Astrocyte (in vitro differentiated cells and primary cell): ENCODE data around the gene ACOT11. TPM values are rescaled to one million over a fixed set of nuclear protein-coding genes. Genes with fewer than 3 reads are reported as not detected.

Experiments
- DNase-seq: peaks from one replicate; pipeline ENCODE4 v3.0.0-alpha.2; 2010; ENCODE audit warnings: low read depth
- FAIRE-seq: peaks from 2 replicates; lab custom pipeline; 2011; peaks lifted over from hg19 to GRCh38; lab: Jason Lieb, UNC
- H2AFZ ChIP-seq: 2 replicates; pipeline ENCODE4 v1.6.0; 2012; ENCODE audit warnings: low read depth, low read length, inconsistent platforms
- H3K27ac ChIP-seq: 2 replicates; pipeline ENCODE4 v1.5.1; 2011; ENCODE audit warnings: low read depth, low read length, inconsistent platforms
- H3K27me3 ChIP-seq: 2 replicates; pipeline ENCODE4 v1.6.0; 2011; ENCODE audit warnings: low read length, inconsistent platforms; ENCODE audit not compliant: insufficient read depth
- H3K36me3 ChIP-seq: 2 replicates; pipeline ENCODE4 v1.5.1; 2011; ENCODE audit warnings: low read length, inconsistent platforms; ENCODE audit not compliant: insufficient read depth
- H3K4me1 ChIP-seq: 2 replicates; pipeline ENCODE4 v1.5.1; 2011; ENCODE audit warnings: low read length, inconsistent platforms; ENCODE audit not compliant: insufficient read depth
- H3K4me2 ChIP-seq: 2 replicates; pipeline ENCODE4 v1.6.0; 2012; ENCODE audit warnings: low read length, inconsistent platforms
- H3K4me3 ChIP-seq: 2 replicates; pipeline ENCODE4 v1.5.1; 2011; ENCODE audit warnings: low read depth, mild to moderate bottlenecking, low read length, inconsistent platforms; ENCODE audit not compliant: insufficient read depth
- H3K79me2 ChIP-seq: 2 replicates; pipeline ENCODE4 v1.6.0; 2012; ENCODE audit warnings: mild to moderate bottlenecking, low read length, inconsistent platforms; ENCODE audit not compliant: insufficient read depth
- H3K9ac ChIP-seq: 2 replicates; pipeline ENCODE4 v1.6.0; 2012; ENCODE audit warnings: mild to moderate bottlenecking, low read length, inconsistent platforms
- H3K9me3 ChIP-seq: 2 replicates; pipeline ENCODE4 v1.5.1; 2012; ENCODE audit warnings: low read depth, mild to moderate bottlenecking, low read length, inconsistent platforms; ENCODE audit not compliant: insufficient read depth
- H4K20me1 ChIP-seq: 2 replicates; pipeline ENCODE4 v1.6.0; 2012; ENCODE audit warnings: low read length, inconsistent platforms; ENCODE audit not compliant: insufficient read depth
- H3K27ac Mint-ChIP-seq: one replicate; pipeline ENCODE4 v1.8.0; 2021; ENCODE audit warnings: mild to moderate bottlenecking, mixed read lengths; ENCODE audit not compliant: unreplicated experiment
- H3K27me3 Mint-ChIP-seq: one replicate; pipeline ENCODE4 v1.8.0; 2021; ENCODE audit warnings: low read depth, mixed read lengths; ENCODE audit not compliant: unreplicated experiment
- H3K36me3 Mint-ChIP-seq: one replicate; pipeline ENCODE4 v1.8.0; 2021; ENCODE audit warnings: low read depth, mixed read lengths; ENCODE audit not compliant: unreplicated experiment
- H3K4me1 Mint-ChIP-seq: one replicate; pipeline ENCODE4 v1.8.0; 2021; ENCODE audit warnings: low read depth, mixed read lengths; ENCODE audit not compliant: unreplicated experiment
- H3K4me3 Mint-ChIP-seq: one replicate; pipeline ENCODE4 v1.8.0; 2021; ENCODE audit warnings: mild to moderate bottlenecking, moderate library complexity, mixed read lengths; ENCODE audit not compliant: unreplicated experiment
- H3K9me3 Mint-ChIP-seq: one replicate; pipeline ENCODE4 v1.8.0; 2021; ENCODE audit warnings: mild to moderate bottlenecking, mixed read lengths; ENCODE audit not compliant: unreplicated experiment
- CTCF ChIP-seq: IDR thresholded peaks from 2 replicates; pipeline ENCODE4 v1.5.1; 2011; ENCODE audit warnings: low read depth, mild to moderate bottlenecking, inconsistent platforms, low read length, moderate library complexity; ENCODE audit not compliant: insufficient read depth
- EZH2 ChIP-seq: IDR thresholded peaks from 2 replicates; pipeline ENCODE4 v1.6.1; 2012; ENCODE audit warnings: mild to moderate bottlenecking, low read length, inconsistent platforms; ENCODE audit not compliant: insufficient read depth
- total RNA-seq: library from RNA; stranded (reverse); gene quantifications from 2 replicates; pipeline ENCODE4 v1.2.1, GENCODE V29; 2021

The ACOT11 gene
- total RNA-seq, 1 donor from 2014 or later = 1.5 TPM

- Histone ChIP-seq H3K4me2 (no peak overlapping the region), H3K9me3 (no peaks in the 10 kb centered on the region), H3K27ac (no peak overlapping the region), H3K4me1 (no peaks in the 10 kb centered on the region), H4K20me1 (no peaks in the 10 kb centered on the region), H3K79me2 (no peaks in the 10 kb centered on the region), H2AFZ (no peak overlapping the region), H3K4me3 (no peak overlapping the region), H3K27me3 (peaks cover 10% of the 10 kb centered on the region), H3K9ac (no peak overlapping the region), H3K36me3 (no peaks in the 10 kb centered on the region)
- Mint-ChIP-seq H3K4me3 (no peak overlapping the region), H3K4me1 (peaks cover 8% of the 10 kb centered on the region), H3K36me3 (no peaks in the 10 kb centered on the region), H3K27me3 (peaks cover 34% of the 10 kb centered on the region), H3K9me3 (peaks cover 5% of the 10 kb centered on the region), H3K27ac (no peak overlapping the region)
- DNase-seq (no peak), FAIRE-seq (no peak)
- TF ChIP-seq EZH2 = no peak
- TF ChIP-seq CTCF = no peak
Measured at GRCh38 chr1:54649921-54650320, 101.9 kb downstream of the ACOT11 start.

- FAIRE-seq (no peak), DNase-seq (no peak)
- H3K27me3 Mint-ChIP-seq = peaks cover 34% of the 10 kb centered on the region
- no peak for TF ChIP-seq EZH2
- TF ChIP-seq CTCF = no peak
- no peak overlapping the region for H3K27ac Mint-ChIP-seq
- no peak overlapping the region for H3K4me3 Mint-ChIP-seq
- no peak overlapping the region for H3K9ac ChIP-seq
- no peaks in the 10 kb centered on the region for H3K9me3 Mint-ChIP-seq
- H3K27ac ChIP-seq = no peak overlapping the region
- H3K4me1 ChIP-seq = no peaks in the 10 kb centered on the region
- H4K20me1 ChIP-seq = no peaks in the 10 kb centered on the region
- no peak overlapping the region for H2AFZ ChIP-seq
- no peaks in the 10 kb centered on the region for H3K36me3 ChIP-seq
- peaks cover 8% of the 10 kb centered on the region for H3K4me1 Mint-ChIP-seq
- H3K36me3 Mint-ChIP-seq = no peaks in the 10 kb centered on the region
- no peaks in the 10 kb centered on the region for H3K79me2 ChIP-seq
- no peaks in the 10 kb centered on the region for H3K9me3 ChIP-seq
- H3K4me3 ChIP-seq = no peak overlapping the region
- H3K27me3 ChIP-seq = peaks cover 10% of the 10 kb centered on the region
- no peak overlapping the region for H3K4me2 ChIP-seq
Measured at GRCh38 chr1:54650417-54650816, 102.4 kb downstream of the ACOT11 start.

- H3K27ac ChIP-seq = no peak overlapping the region
- Mint-ChIP-seq H3K27ac (no peak overlapping the region), H3K36me3 (no peaks in the 10 kb centered on the region)
Measured at GRCh38 chr1:54651608-54652007, 103.6 kb downstream of the ACOT11 start.

More at GRCh38 chr1:54651608-54652007, 103.6 kb downstream of the ACOT11 start:
- Mint-ChIP-seq H3K27me3 (peaks cover 31% of the 10 kb centered on the region), H3K4me3 (no peak overlapping the region), H3K9me3 (no peaks in the 10 kb centered on the region), H3K4me1 (peaks cover 8% of the 10 kb centered on the region)
- TF ChIP-seq CTCF = no peak
- TF ChIP-seq EZH2 = no peak
- peaks cover 10% of the 10 kb centered on the region for H3K27me3 ChIP-seq
- no peaks in the 10 kb centered on the region for H3K36me3 ChIP-seq
- no peaks in the 10 kb centered on the region for H4K20me1 ChIP-seq
- no peak overlapping the region for H3K4me3 ChIP-seq
- DNase-seq (no peak), FAIRE-seq (no peak)
- H2AFZ ChIP-seq = no peak overlapping the region
- H3K4me1 ChIP-seq = no peaks in the 10 kb centered on the region
- H3K9me3 ChIP-seq = no peaks in the 10 kb centered on the region
- H3K9ac ChIP-seq = no peak overlapping the region
- H3K4me2 ChIP-seq = no peak overlapping the region
- no peaks in the 10 kb centered on the region for H3K79me2 ChIP-seq
